Fibroblast of lung (primary cell): Measurements from ENCODE around the gene NAV1.

ENCODE experiments used
- EZH2 ChIP-seq: IDR thresholded peaks from 2 replicates; pipeline ENCODE4 v1.5.1; 2012; ENCODE audit warnings: low read length, control low read depth, mild to moderate bottlenecking; ENCODE audit errors: missing control alignments
- TF ChIP-seq, protein P1 (sequence below), 2 donors: IDR thresholded peaks in 1 of 2; conservative IDR thresholded peaks in 1 of 2; 1 replicate in 1 of 2; 2 replicates in 1 of 2; pipeline ENCODE4 v1.5.1; 2011 to 2012; ENCODE audit warnings: low read length in 2 of 2, control low read depth in 1 of 2, inconsistent platforms in 1 of 2, low read depth in 1 of 2, mild to moderate bottlenecking in 1 of 2

DNA sequence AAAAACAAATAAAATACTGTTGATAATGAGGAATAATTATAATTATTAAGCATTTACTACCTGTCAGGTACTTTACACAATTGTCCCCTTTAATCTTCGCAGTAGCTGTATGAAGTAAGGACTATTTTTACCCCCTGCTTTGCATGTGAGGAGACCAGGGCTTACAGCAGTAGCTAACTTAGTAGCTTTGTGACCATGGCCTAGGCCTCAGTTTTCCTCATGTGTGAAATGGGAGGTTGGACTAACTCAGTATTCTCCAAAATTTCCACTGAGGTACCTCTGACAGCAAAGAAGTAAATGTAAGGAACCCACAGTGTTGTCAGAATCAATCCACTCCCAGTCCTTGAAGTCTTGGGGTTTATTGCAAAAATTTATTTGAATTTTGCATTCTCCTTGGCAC lies 28.2 kb upstream of the NAV1 start:
- TF ChIP-seq, protein P1, sequence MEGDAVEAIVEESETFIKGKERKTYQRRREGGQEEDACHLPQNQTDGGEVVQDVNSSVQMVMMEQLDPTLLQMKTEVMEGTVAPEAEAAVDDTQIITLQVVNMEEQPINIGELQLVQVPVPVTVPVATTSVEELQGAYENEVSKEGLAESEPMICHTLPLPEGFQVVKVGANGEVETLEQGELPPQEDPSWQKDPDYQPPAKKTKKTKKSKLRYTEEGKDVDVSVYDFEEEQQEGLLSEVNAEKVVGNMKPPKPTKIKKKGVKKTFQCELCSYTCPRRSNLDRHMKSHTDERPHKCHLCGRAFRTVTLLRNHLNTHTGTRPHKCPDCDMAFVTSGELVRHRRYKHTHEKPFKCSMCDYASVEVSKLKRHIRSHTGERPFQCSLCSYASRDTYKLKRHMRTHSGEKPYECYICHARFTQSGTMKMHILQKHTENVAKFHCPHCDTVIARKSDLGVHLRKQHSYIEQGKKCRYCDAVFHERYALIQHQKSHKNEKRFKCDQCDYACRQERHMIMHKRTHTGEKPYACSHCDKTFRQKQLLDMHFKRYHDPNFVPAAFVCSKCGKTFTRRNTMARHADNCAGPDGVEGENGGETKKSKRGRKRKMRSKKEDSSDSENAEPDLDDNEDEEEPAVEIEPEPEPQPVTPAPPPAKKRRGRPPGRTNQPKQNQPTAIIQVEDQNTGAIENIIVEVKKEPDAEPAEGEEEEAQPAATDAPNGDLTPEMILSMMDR (conservative IDR thresholded peaks at IDR 0.05 in 1 of 2, IDR thresholded peaks at IDR 0.05 in 1 of 2; ENCODE audit: low read depth in 1 of 2, low read length in 2 of 2), result no peak
- TF ChIP-seq EZH2, result no peak
